ENCODE measurements around the gene BPIFB2.

Gene BPIFB2

DNA sequence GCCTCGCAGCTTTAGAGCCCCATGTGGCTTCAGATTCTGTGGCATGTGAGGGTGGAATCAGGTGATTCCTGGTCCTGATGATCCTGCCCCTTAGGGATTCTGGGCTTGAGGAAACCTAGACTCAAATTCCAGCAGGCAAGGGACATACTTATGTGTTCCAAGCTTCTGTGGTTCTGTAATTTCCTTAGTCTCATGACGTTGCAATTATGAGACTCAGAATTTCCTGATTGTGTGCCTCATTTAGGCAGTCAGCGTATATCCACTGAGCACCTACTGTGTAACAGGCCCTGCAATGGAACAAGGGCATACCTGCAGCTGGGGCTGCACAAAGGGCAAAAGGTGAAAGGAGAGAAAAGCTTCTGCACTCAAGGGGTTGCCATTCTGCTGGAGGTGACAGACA is 60.3 kb downstream of the BPIFB2 start:
- no peak overlapping the region for H3K4me3 ChIP-seq (ENCODE audit: low read depth, low read length)

DNA sequence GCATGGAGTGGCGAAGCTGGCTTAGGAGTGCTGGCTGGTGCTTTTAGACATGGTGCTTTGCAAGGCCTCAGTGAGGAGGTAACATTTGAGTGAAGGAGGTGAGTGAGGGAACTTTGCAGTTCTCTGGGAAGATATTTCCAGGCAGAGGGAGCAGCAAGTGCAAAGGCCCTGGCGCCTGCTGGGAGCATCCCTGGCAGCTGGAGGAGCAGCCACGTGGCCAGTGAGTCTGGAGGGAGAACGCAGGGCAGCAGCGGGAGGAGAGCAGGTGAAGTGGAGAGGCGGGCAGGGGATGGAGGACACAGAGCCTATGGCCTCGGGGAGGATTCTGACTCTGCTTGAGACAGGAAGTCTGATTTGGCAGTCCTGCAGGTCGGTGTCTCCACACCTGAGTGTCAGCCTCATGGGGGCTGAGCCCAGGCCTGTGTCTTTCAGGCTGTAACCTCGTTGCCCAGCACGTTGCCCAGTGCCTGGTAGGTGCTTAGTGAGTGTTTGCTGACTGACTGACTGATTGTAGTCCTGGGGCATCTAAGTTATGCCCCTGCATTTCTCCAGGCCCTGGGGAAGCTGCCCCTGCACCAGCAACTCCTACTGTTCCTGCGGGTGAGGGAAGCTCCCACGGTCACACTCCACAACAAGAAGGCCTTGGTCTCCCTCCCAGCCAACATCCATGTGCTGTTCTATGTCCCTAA is 60.9 kb downstream of the BPIFB2 start:
- H3K4me3 ChIP-seq (ENCODE audit: low read depth, low read length) = no peak overlapping the region

DNA sequence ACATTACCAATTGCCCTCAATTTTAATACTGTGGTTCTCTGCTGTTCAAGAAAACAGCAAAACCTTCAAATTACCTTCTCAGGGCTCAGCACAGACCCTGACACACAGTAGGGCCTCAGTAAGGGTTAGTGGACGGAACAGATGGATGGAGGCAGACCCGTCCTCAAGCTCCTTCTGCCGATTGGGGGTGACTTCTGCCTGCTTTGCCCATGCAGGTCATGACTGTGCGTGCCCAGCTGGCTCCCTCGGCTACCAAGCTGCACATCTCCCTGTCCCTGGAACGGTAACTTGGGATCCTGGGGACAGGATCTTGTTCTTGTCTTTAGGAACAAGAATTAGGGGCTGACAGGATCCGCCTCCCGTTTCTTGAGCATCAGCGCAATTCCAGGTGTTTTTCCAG is 62.2 kb downstream of the BPIFB2 start:
- H3K4me3 ChIP-seq (ENCODE audit: low read depth, low read length) = no peak overlapping the region

DNA sequence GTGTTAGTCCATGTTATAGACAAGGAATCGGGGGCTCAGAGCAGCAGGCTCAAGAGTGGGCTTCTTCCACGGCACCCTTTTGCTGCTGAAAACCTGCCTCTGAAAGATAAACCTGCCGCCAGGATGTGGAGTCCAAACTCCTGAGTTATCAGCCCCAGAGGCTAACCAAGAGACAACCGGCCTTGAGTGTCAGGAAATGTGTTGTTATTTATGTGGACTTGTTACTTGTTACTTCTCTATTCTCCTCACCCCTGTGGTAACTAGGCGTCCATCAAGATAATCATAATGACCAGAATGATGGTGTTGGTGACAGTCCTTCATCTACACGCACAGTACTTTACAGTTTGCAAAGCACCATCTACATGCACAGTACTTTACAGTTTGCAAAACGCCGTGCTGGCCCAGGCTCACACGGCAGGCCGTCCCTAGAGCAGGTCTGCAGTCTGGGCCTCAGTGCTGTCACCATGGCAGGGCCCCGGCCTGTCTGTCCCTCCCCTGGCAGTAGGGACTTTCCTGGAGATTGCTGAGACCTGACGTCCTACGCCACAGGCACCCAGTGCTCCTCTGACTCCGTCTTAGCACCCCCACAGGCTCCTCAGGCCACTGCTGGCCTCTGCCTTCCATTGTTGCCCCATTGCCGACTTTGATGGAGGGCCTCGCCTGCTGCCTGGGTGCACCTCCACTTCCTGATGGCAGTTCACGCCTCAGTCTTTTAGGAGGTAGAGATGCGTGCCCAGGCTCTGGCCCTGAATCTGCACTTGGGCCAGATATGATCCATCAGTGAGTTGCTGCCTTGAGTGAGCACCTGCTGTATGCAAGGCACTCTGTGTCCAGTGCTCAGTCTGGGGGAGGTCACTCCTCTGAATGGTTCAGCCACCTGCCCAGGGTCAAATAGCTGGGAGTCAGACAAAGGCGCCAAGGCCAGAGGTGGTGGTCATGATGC is 62.9 kb downstream of the BPIFB2 start:
- H3K4me3 ChIP-seq (ENCODE audit: low read depth, low read length) = no peak overlapping the region

DNA sequence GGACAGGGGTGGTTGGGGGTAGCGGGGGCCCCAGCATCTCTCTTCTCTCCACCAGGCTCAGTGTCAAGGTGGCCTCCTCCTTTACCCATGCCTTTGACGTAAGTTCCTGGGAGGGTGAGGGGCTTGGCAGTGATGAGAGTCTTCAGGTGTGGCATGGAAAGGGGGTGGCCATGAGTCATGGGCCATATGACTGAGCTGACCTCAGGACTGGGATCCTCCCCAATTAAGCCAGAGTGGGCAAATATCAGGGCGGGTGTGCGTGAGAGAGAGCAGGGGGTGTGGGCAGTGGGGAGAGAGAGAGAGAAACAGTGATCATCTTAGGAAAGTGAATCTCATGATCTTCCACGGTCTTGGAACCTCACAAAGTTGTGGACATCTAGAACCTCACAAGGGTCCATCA is 63.7 kb downstream of the BPIFB2 start:
- H3K4me3 ChIP-seq (ENCODE audit: low read depth, low read length) = no peak overlapping the region

DNA sequence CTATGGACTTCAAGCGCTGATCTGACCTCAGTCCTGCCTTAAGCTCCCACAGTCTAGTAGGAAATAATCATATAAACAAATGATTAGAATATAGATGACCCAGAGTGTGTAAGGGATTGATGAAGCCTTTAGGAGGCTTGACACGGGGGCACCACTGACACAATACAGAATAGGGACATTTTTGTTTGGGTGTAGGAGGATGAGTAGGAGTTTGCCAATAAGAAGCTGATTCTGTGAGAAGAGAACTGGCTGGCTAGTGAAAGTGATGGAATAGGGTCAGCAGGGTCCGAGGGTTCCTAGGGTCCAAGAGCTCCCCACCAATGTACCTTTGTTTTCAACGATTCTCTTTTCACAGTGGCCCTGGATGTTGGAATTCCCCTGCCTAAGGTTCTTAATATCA is 64.9 kb downstream of the BPIFB2 start:
- H3K4me3 ChIP-seq (ENCODE audit: low read depth, low read length) = no peak overlapping the region

DNA sequence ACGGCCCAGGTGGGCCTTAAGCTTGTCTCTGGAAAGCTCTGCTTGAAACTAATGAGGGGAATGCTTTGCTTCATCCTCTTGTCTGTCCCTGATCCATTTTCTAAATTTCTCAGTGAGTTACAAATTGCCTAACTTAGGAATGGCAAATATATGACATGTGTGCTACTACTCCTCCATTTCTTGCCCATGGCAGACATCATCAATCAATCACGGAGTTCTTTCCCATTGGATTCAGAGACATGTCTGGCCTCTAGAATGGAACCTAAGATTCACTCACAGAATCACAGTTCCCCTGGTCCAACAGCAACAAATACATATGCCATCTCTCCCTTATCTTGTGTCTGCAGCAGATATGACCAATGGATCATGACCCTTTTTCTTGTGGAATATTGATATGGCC is 65.3 kb downstream of the BPIFB2 start:
- H3K4me3 ChIP-seq (ENCODE audit: low read depth, low read length) = no peak overlapping the region

Data from iPS-11a (cell line).